ENCODE results near the gene TUBB2B.
"Not testable (repeated sequence)": the region's sequence is repeated elsewhere in the genome, so short reads cannot be mapped to it uniquely, and the experiment has no call there.

Gene TUBB2B

GRCh38 chr6:3241745-3242144, 14.3 kb upstream of the TUBB2B start:
- not testable (repeated sequence) for H3K9me3 ChIP-seq (ENCODE audit: insufficient read depth, low read depth, low read length); H3K27me3 ChIP-seq (ENCODE audit: insufficient read depth, low read length); H3K27ac ChIP-seq (ENCODE audit: low read length); H3K4me1 ChIP-seq (ENCODE audit: insufficient read depth, low read length); H3K9ac ChIP-seq (ENCODE audit: low read depth, low read length); H3K4me3 ChIP-seq (ENCODE audit: low read length); H3K36me3 ChIP-seq (ENCODE audit: insufficient read depth, low read depth, low read length)

- Histone ChIP-seq H3K27ac (ENCODE audit: low read length) (no peak overlapping the region), H3K9me3 (ENCODE audit: insufficient read depth, low read depth, low read length) (no peaks in the 10 kb centered on the region), H3K9ac (ENCODE audit: low read depth, low read length) (no peak overlapping the region)
Observed at GRCh38 chr6:3240595-3240994, 13.1 kb upstream of the TUBB2B start.

DNA sequence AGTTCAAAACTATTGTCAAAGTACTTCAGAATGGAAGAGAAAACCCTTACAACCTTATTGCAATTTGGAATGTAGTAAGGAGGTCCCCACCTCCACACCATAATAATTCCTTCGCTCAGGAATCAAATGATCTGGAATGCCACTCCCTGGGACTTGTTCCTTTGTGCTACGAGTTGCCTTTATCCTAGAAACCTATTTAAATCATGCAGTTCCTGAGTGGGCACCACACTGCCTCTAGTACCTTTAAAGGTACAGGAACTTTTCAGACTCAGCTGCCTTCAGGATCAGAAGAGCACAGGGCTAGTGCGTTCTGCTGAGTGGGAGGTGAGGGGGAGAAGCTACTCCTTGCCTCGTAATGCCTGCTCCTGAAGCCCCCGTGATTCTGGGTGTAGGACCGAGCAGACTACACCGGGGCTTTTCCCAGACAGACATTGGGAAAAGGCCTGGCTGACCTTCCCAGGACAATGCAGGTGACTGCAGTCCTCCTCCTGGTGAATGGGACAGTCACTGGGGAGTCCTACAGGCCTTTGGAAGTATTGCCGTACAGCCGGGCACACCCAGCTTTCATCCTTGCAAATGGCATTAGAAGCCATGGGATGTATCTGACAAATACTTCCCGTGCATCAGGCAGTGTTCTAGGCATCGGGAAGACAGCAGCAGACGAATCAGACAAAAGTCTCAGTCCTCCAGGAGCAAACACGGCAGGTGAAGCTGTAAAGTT, 11.8 kb upstream of the TUBB2B start:
- H3K36me3 ChIP-seq (ENCODE audit: insufficient read depth, low read depth, low read length), result no peaks in the 10 kb centered on the region; the same call in 1 of the 2 replicates
- H3K4me3 ChIP-seq (ENCODE audit: low read length), result no peak overlapping the region
- H3K4me1 ChIP-seq (ENCODE audit: insufficient read depth, low read length), result peaks cover 3% of the 10 kb centered on the region; the same call in 1 of the 2 replicates
- H3K27ac ChIP-seq (ENCODE audit: low read length), result no peak overlapping the region
- H3K9ac ChIP-seq (ENCODE audit: low read depth, low read length), result no peak overlapping the region
- no peaks in the 10 kb centered on the region for H3K27me3 ChIP-seq (ENCODE audit: insufficient read depth, low read length)
- H3K9me3 ChIP-seq (ENCODE audit: insufficient read depth, low read depth, low read length), result no peaks in the 10 kb centered on the region

More at GRCh38 chr6:3240595-3240994, 13.1 kb upstream of the TUBB2B start:
- no peak overlapping the region for H3K4me3 ChIP-seq (ENCODE audit: low read length)
- peaks cover 1% of the 10 kb centered on the region; the same call in 1 of the 2 replicates for H3K4me1 ChIP-seq (ENCODE audit: insufficient read depth, low read length)
- no peaks in the 10 kb centered on the region; the same call in 1 of the 2 replicates for H3K36me3 ChIP-seq (ENCODE audit: insufficient read depth, low read depth, low read length)
- H3K27me3 ChIP-seq (ENCODE audit: insufficient read depth, low read length), result no peaks in the 10 kb centered on the region

DNA sequence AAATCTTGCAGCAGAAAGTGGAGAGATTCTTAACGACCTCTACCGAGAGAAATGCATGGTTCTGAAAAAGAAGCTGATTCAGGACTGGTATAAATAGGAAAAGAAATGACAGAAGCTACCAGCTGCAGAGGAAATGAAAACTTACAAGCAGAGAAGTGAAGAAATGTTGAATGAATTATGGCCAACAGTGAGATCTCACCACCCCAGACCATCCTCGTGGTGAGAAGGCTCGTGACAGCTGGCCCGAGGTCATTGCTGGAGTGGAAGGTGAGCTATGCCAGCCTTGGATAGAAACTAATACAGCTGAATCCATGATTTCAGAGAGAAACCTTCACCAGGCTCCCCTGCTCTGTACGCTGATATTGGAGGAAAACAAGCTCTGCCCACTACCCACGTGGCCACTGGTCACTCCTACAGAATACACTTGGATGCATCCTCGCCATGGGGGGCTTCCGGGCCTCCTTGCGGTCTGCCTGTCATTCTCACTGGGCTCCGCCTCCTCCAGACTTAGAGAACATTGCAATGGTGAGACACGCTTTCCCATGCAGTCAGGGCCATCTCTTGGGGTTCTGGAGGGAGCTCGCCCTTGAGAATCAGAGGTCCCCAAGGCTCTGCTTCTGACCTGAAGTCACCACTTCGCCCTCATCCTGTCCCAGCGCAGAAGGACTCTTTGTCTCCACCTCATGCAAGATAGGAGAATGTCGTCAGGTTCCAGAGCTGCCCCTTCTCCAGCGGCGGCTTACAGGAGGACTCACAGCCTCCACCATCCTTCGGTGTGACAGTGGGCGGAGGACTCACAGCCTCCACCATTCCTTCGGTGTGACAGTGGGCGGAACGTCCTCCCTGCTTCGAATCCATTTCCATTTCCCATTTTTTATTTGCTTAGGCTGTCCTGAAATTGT, 10.6 kb upstream of the TUBB2B start:
- peaks cover 3% of the 10 kb centered on the region; the same call in 1 of the 2 replicates for H3K4me1 ChIP-seq (ENCODE audit: insufficient read depth, low read length)
- no peaks in the 10 kb centered on the region for H3K9me3 ChIP-seq (ENCODE audit: insufficient read depth, low read depth, low read length)
- no peak overlapping the region for H3K9ac ChIP-seq (ENCODE audit: low read depth, low read length)
- H3K27me3 ChIP-seq (ENCODE audit: insufficient read depth, low read length), result peaks cover 5% of the 10 kb centered on the region
- H3K4me3 ChIP-seq (ENCODE audit: low read length), result no peak overlapping the region
- no peaks in the 10 kb centered on the region for H3K36me3 ChIP-seq (ENCODE audit: insufficient read depth, low read depth, low read length)
- no peak overlapping the region for H3K27ac ChIP-seq (ENCODE audit: low read length)

GRCh38 chr6:3236005-3236404, 8.6 kb upstream of the TUBB2B start:
- no peak overlapping the region for H3K4me3 ChIP-seq (ENCODE audit: low read length)

GRCh38 chr6:3235486-3235885, 8.0 kb upstream of the TUBB2B start:
- Histone ChIP-seq H3K4me3 (ENCODE audit: low read length) (no peak overlapping the region), H3K9ac (ENCODE audit: low read depth, low read length) (no peak overlapping the region), H3K27ac (ENCODE audit: low read length) (no peak overlapping the region), H3K27me3 (ENCODE audit: insufficient read depth, low read length) (peaks cover 18% of the 10 kb centered on the region), H3K36me3 (ENCODE audit: insufficient read depth, low read depth, low read length) (no peaks in the 10 kb centered on the region), H3K4me1 (ENCODE audit: insufficient read depth, low read length) (peaks cover 7% of the 10 kb centered on the region), H3K9me3 (ENCODE audit: insufficient read depth, low read depth, low read length) (no peaks in the 10 kb centered on the region)

More at GRCh38 chr6:3236005-3236404, 8.6 kb upstream of the TUBB2B start:
- Histone ChIP-seq H3K27me3 (ENCODE audit: insufficient read depth, low read length) (peaks cover 13% of the 10 kb centered on the region), H3K4me1 (ENCODE audit: insufficient read depth, low read length) (peaks cover 3% of the 10 kb centered on the region; the same call in 1 of the 2 replicates), H3K36me3 (ENCODE audit: insufficient read depth, low read depth, low read length) (no peaks in the 10 kb centered on the region), H3K27ac (ENCODE audit: low read length) (no peak overlapping the region), H3K9me3 (ENCODE audit: insufficient read depth, low read depth, low read length) (no peaks in the 10 kb centered on the region), H3K9ac (ENCODE audit: low read depth, low read length) (no peak overlapping the region)

- Histone ChIP-seq H3K27me3 (ENCODE audit: insufficient read depth, low read length) (peaks cover 34% of the 10 kb centered on the region), H3K9ac (ENCODE audit: low read depth, low read length) (no peak overlapping the region)
Observed at GRCh38 chr6:3233904-3234303, 6.5 kb upstream of the TUBB2B start.

DNA sequence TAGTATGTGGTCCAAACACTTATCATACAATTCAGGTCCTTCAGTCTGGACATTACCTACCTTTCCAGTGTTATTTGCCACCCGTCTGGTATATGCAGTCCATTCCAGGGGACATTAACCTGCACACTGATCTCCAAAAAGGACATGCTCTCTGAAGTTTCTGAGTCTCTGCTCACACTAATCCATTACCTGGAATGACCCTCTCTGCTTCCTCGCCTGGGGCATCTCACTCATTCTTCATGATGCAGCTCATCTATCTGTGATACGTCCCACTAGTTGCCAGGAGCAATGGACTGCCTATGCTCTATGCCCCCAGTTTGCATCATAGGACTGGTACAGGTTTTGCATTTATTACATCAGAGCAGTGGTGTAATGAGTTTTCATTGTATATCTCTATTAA, 5.9 kb upstream of the TUBB2B start:
- H3K9ac ChIP-seq (ENCODE audit: low read depth, low read length), result no peak overlapping the region
- no peak overlapping the region for H3K27ac ChIP-seq (ENCODE audit: low read length)
- H3K36me3 ChIP-seq (ENCODE audit: insufficient read depth, low read depth, low read length), result no peaks in the 10 kb centered on the region
- H3K9me3 ChIP-seq (ENCODE audit: insufficient read depth, low read depth, low read length), result no peaks in the 10 kb centered on the region
- H3K4me3 ChIP-seq (ENCODE audit: low read length), result no peak overlapping the region
- peaks cover 38% of the 10 kb centered on the region for H3K27me3 ChIP-seq (ENCODE audit: insufficient read depth, low read length)
- H3K4me1 ChIP-seq (ENCODE audit: insufficient read depth, low read length), result peaks cover 14% of the 10 kb centered on the region

More at GRCh38 chr6:3233904-3234303, 6.5 kb upstream of the TUBB2B start:
- Histone ChIP-seq H3K27ac (ENCODE audit: low read length) (no peak overlapping the region), H3K9me3 (ENCODE audit: insufficient read depth, low read depth, low read length) (no peaks in the 10 kb centered on the region), H3K4me3 (ENCODE audit: low read length) (no peak overlapping the region), H3K4me1 (ENCODE audit: insufficient read depth, low read length) (peaks cover 14% of the 10 kb centered on the region), H3K36me3 (ENCODE audit: insufficient read depth, low read depth, low read length) (no peaks in the 10 kb centered on the region)

GRCh38 chr6:3232017-3232945, 4.8 kb upstream of the TUBB2B start:
- no peaks in the 10 kb centered on the region for H3K9me3 ChIP-seq (ENCODE audit: insufficient read depth, low read depth, low read length)
- peaks cover 14% of the 10 kb centered on the region for H3K4me1 ChIP-seq (ENCODE audit: insufficient read depth, low read length)
- H3K4me3 ChIP-seq (ENCODE audit: low read length), result peak overlapping the region; percentile 94
- H3K9ac ChIP-seq (ENCODE audit: low read depth, low read length), result peak overlapping the region; percentile 92; the same call in 1 of the 2 replicates
- H3K27ac ChIP-seq (ENCODE audit: low read length), result no peak overlapping the region
- H3K27me3 ChIP-seq (ENCODE audit: insufficient read depth, low read length), result peaks cover 38% of the 10 kb centered on the region
- no peaks in the 10 kb centered on the region for H3K36me3 ChIP-seq (ENCODE audit: insufficient read depth, low read depth, low read length)

DNA sequence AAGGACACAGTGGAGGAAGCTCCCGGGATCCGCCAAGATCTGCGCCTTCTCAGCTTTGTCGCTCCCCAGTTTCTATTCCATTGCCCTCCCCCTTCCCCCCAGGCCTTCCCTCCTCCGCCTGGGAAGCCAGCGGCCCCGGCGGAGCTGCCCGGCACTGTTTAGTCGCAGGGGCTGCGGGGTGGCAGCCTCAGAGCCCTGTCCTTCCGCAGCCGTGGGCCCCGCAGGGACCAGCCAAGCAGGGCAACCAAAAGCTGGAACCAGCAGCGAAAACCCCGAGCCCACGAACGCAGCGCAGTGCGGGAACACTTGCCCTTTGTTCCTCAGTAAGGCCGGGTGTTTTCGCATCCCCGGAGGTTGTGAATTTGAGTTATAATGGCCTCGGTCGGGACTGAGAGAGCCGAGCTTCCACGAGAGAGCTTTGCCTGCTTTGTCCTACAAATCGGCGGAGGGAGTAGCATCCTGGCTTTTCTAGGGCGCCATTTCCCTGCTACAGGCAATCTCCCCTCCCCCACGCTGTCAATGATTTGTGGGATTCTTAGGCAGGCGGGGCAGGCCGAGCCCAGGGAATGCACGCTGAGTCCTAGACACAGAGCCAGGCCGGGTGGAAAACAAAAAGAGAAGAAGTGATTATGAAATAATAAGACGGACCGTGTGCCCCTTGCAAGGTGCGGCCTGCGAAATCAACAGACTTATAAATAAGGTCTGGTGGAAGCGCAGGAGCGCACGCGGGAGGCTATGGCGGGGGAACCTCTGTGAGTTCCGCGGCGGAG, 4.0 kb upstream of the TUBB2B start:
- H3K4me1 ChIP-seq (ENCODE audit: insufficient read depth, low read length), result peaks cover 14% of the 10 kb centered on the region
- no peaks in the 10 kb centered on the region for H3K36me3 ChIP-seq (ENCODE audit: insufficient read depth, low read depth, low read length)
- H3K4me3 ChIP-seq (ENCODE audit: low read length), result peak overlapping the region; percentile 94
- peaks cover 38% of the 10 kb centered on the region for H3K27me3 ChIP-seq (ENCODE audit: insufficient read depth, low read length)
- H3K27ac ChIP-seq (ENCODE audit: low read length), result peak overlapping the region; percentile 93
- no peaks in the 10 kb centered on the region for H3K9me3 ChIP-seq (ENCODE audit: insufficient read depth, low read depth, low read length)
- H3K9ac ChIP-seq (ENCODE audit: low read depth, low read length), result peak overlapping the region; percentile 92
